ENCODE results near the gene SH3BGR. TPM values are rescaled to one million over a fixed set of nuclear protein-coding genes. Genes with fewer than 3 reads are reported as not detected.

SH3BGR gene
- total RNA-seq, 1 experiment from 2014 or later = 2.9 TPM

GRCh38 chr21:39531064-39531463 is 79.3 kb downstream of the SH3BGR start:
- no TSS peak for BruUV-seq (replicated peaks)
- TF ChIP-seq CTCF (conservative IDR thresholded peaks at IDR 0.05; ENCODE audit: low read depth, low read length) (no peak), EZH2 (IDR thresholded peaks at IDR 0.05; ENCODE audit: borderline replicate concordance, low read depth, low read length, poor library complexity, severe bottlenecking) (no peak)
- no peak for DNase-seq (ENCODE audit: low spot score)
- H3K9me3 ChIP-seq (ENCODE audit: low read depth, low read length, poor library complexity, severe bottlenecking) = no peaks in the 10 kb centered on the region
- intact Hi-C loops (cut with micrococcal nuclease; ENCODE audit: unreplicated experiment) = no loop called here
- no peak overlapping the region for H3K4me3 ChIP-seq (ENCODE audit: low read depth, low read length, poor library complexity, severe bottlenecking)
- POLR2A ChIA-PET (ENCODE audit: low non-redundant PET) = no interaction called here
- no peaks in the 10 kb centered on the region for H3K4me1 ChIP-seq (ENCODE audit: insufficient read depth, low read length, poor library complexity, severe bottlenecking)
- CTCF ChIA-PET = no interaction called here
- H3K27ac ChIP-seq (ENCODE audit: low read depth, low read length, poor library complexity, severe bottlenecking) = no peak overlapping the region
- no peaks in the 10 kb centered on the region for H3K27me3 ChIP-seq (replicated peaks; ENCODE audit: insufficient read depth, low read depth, low read length, poor library complexity)
- H3K36me3 ChIP-seq (ENCODE audit: insufficient read depth, low read length, poor library complexity, severe bottlenecking) = no peaks in the 10 kb centered on the region

GRCh38 chr21:39531840-39532239 is 80.1 kb downstream of the SH3BGR start:
- Histone ChIP-seq H3K9me3 (ENCODE audit: low read depth, low read length, poor library complexity, severe bottlenecking) (no peaks in the 10 kb centered on the region), H3K4me3 (ENCODE audit: low read depth, low read length, poor library complexity, severe bottlenecking) (no peak overlapping the region), H3K27me3 (replicated peaks; ENCODE audit: insufficient read depth, low read depth, low read length, poor library complexity) (no peaks in the 10 kb centered on the region), H3K36me3 (ENCODE audit: insufficient read depth, low read length, poor library complexity, severe bottlenecking) (no peaks in the 10 kb centered on the region), H3K4me1 (ENCODE audit: insufficient read depth, low read length, poor library complexity, severe bottlenecking) (no peaks in the 10 kb centered on the region), H3K27ac (ENCODE audit: low read depth, low read length, poor library complexity, severe bottlenecking) (no peak overlapping the region)
- TF ChIP-seq EZH2 (IDR thresholded peaks at IDR 0.05; ENCODE audit: borderline replicate concordance, low read depth, low read length, poor library complexity, severe bottlenecking) (no peak), CTCF (conservative IDR thresholded peaks at IDR 0.05; ENCODE audit: low read depth, low read length) (no peak)
- CTCF ChIA-PET = no interaction called here
- intact Hi-C loops (cut with micrococcal nuclease; ENCODE audit: unreplicated experiment) = no loop called here
- no peak for DNase-seq (ENCODE audit: low spot score)
- POLR2A ChIA-PET (ENCODE audit: low non-redundant PET) = no interaction called here
- BruUV-seq (replicated peaks) = no TSS peak

GRCh38 chr21:39533545-39534380 is 82.0 kb downstream of the SH3BGR start:
- Histone ChIP-seq H3K27ac (ENCODE audit: low read depth, low read length, poor library complexity, severe bottlenecking) (no peak overlapping the region), H3K9me3 (ENCODE audit: low read depth, low read length, poor library complexity, severe bottlenecking) (no peaks in the 10 kb centered on the region), H3K4me1 (ENCODE audit: insufficient read depth, low read length, poor library complexity, severe bottlenecking) (no peaks in the 10 kb centered on the region), H3K4me3 (ENCODE audit: low read depth, low read length, poor library complexity, severe bottlenecking) (no peak overlapping the region), H3K36me3 (ENCODE audit: insufficient read depth, low read length, poor library complexity, severe bottlenecking) (no peaks in the 10 kb centered on the region), H3K27me3 (replicated peaks; ENCODE audit: insufficient read depth, low read depth, low read length, poor library complexity) (no peaks in the 10 kb centered on the region)
- POLR2A ChIA-PET (ENCODE audit: low non-redundant PET) = no interaction called here
- BruUV-seq (replicated peaks) = no TSS peak
- CTCF ChIA-PET = no interaction called here
- intact Hi-C loops (cut with micrococcal nuclease; ENCODE audit: unreplicated experiment) = no loop called here
- DNase-seq (ENCODE audit: low spot score) = no peak
- TF ChIP-seq EZH2 (IDR thresholded peaks at IDR 0.05; ENCODE audit: borderline replicate concordance, low read depth, low read length, poor library complexity, severe bottlenecking) (no peak), CTCF (conservative IDR thresholded peaks at IDR 0.05; ENCODE audit: low read depth, low read length) (no peak)
